Cardiac muscle cell (in vitro differentiated cells and primary cell): Measurements from ENCODE around the gene RPGR. TPM values are rescaled to one million over a fixed set of nuclear protein-coding genes. Genes with fewer than 3 reads are reported as not detected.
A peak's percentile ranks its signal among the peaks of the same experiment; 100 is the strongest.

Experiments used
- DNase-seq, 2 donors: peaks; one replicate each; pipeline versions ENCODE4 v3.0.0 to v3.0.0-alpha.2; 2010 to 2017; ENCODE audit warnings: low read depth in 1 of 2, low spot score in 1 of 2
- H3K27ac ChIP-seq: fragments of 200-600 bp; sonication (generic); 2 replicates; pipeline ENCODE4 v1.5.1; 2016
- H3K27me3 ChIP-seq: fragments of 200-600 bp; sonication (generic); 2 replicates; pipeline ENCODE4 v1.6.0; 2016; ENCODE audit warnings: control low read depth
- H3K36me3 ChIP-seq: fragments of 200-600 bp; sonication (generic); 2 replicates; pipeline ENCODE4 v1.5.1; 2016; ENCODE audit warnings: control low read depth
- H3K4me1 ChIP-seq: fragments of 200-600 bp; sonication (generic); 2 replicates; pipeline ENCODE4 v1.8.1; 2017; ENCODE audit warnings: low read depth, mild to moderate bottlenecking, mixed run types
- H3K4me3 ChIP-seq: fragments of 200-600 bp; sonication (generic); 2 replicates; pipeline ENCODE4 v1.5.1; 2016; ENCODE audit warnings: mild to moderate bottlenecking
- H3K9me3 ChIP-seq: fragments of 200-600 bp; sonication (generic); 2 replicates; pipeline ENCODE4 v1.5.1; 2017; ENCODE audit warnings: low read depth, mild to moderate bottlenecking, control low read depth
- CTCF ChIP-seq: IDR thresholded peaks from 2 replicates; pipeline ENCODE4 v1.5.1; 2012; ENCODE audit warnings: low read depth, mild to moderate bottlenecking, low read length
- polyA plus RNA-seq: library from polyadenylated mRNA; unstranded; fragments of >200 nt; fragmentation: Nextera tagmentation; extraction: Ambion mirVana; gene quantifications from 2 replicates; pipeline ENCODE4 v1.2.1, GENCODE V29; 2016
- total RNA-seq: library from RNA; depleted of rRNA; stranded (reverse); fragments of >200 nt; gene quantifications from 2 replicates; pipeline ENCODE4 v1.2.3, GENCODE V29; 2016

The RPGR gene
- total and polyA plus RNA-seq, 2 experiments from 2014 or later: 6.3 to 6.5 TPM

DNA sequence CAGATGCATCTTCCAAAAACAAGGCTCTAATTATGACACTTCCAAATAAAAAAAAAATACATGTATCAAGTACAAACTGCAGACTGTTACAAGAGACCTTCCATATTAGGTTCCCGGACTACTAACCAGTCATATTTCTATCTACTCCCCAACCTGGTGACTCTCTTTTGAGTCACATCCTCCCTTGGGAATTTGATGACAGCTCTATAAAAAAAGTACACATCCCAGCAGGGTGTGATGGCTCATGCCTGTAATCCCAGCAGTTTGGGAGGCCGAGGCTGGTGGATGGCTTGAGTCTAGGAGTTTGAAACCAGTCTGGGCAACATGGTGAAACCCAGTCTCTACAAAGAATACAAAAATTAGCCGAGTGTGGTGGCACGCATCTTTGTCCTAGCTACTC, 14.9 kb downstream of the RPGR start:
- H3K27ac ChIP-seq: no peak overlapping the region
- H3K4me1 ChIP-seq: no peaks in the 10 kb centered on the region
- H3K4me3 ChIP-seq: no peak overlapping the region
- no peaks in the 10 kb centered on the region for H3K27me3 ChIP-seq
- no peak for TF ChIP-seq CTCF
- no peaks in the 10 kb centered on the region for H3K9me3 ChIP-seq
- H3K36me3 ChIP-seq: no peaks in the 10 kb centered on the region
- DNase-seq: peak in 1 of 2 donors; percentile 53

DNA sequence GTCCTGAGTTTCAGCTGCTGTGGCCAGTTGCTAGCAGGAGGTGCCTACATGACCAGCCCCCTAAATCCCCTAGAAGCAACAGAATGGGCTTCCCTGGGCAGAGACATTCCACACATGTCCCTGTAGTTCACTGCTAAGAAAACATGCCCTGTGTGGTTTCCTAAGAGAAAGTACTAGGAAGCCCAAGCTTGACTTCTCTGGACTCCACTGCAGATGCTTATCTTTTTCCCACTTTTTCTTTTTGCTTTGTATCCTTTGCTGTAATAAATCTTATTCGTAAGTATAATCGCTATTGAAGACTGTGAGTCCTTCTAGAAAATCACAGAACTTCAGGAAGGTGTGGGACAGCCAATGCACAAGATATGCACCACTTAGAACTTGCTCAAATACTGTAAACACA, 15.6 kb downstream of the RPGR start:
- Histone ChIP-seq H3K27ac (no peak overlapping the region), H3K36me3 (no peaks in the 10 kb centered on the region), H3K4me3 (no peak overlapping the region), H3K4me1 (no peaks in the 10 kb centered on the region), H3K9me3 (no peaks in the 10 kb centered on the region), H3K27me3 (no peaks in the 10 kb centered on the region)
- TF ChIP-seq CTCF: no peak
- no peak for DNase-seq

DNA sequence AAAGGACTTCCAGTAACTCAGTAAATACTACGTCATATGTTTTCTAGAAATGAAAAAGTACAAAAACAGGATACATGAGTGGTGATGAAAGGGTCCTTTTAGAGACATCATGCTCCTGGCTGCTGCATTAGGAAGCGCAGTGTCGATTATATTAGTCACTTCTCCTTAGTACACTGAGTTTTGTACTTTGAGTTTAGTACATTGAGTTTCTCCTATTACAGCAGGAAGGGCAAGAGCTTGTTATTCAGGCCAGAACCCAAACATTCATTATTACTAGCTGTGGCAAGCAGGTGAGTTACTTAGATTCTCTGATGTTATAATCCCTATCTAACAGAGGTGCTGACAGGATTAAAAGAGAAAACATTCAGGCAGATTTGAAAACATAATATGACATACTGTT, 21.3 kb downstream of the RPGR start:
- no peaks in the 10 kb centered on the region for H3K4me1 ChIP-seq
- no peak for TF ChIP-seq CTCF
- H3K9me3 ChIP-seq: no peaks in the 10 kb centered on the region
- no peak overlapping the region for H3K27ac ChIP-seq
- H3K36me3 ChIP-seq: no peaks in the 10 kb centered on the region
- H3K4me3 ChIP-seq: no peak overlapping the region
- peak in 1 of 2 donors; percentile 77 for DNase-seq
- H3K27me3 ChIP-seq: no peaks in the 10 kb centered on the region

GRCh38 chrX:38304010-38304409, 23.3 kb downstream of the RPGR start:
- H3K27me3 ChIP-seq: no peaks in the 10 kb centered on the region
- no peak overlapping the region for H3K4me3 ChIP-seq
- peak; percentile 15 to 46 for DNase-seq
- H3K36me3 ChIP-seq: no peaks in the 10 kb centered on the region
- H3K27ac ChIP-seq: no peak overlapping the region
- H3K4me1 ChIP-seq: no peaks in the 10 kb centered on the region
- TF ChIP-seq CTCF: peak; percentile 49
- no peaks in the 10 kb centered on the region for H3K9me3 ChIP-seq

DNA sequence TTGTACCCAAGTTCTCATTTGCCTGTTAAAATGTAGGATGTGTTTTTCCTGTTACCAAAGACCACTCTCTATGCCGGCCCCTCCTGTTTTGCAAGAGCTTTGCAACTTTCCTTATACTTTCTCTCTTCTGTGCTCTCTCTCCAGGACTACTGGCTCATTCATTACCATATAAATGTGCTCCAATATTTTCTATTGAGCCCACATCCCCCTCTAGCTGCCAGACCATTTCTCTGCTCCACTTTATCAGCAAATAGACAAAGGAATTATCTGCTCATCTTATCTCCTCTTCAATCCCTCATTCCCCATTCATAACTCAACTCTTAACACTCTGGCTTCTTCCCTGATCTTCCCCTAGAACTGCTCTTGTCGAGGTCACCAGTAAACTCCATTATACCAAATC, 33.6 kb downstream of the RPGR start:
- no peak overlapping the region for H3K4me3 ChIP-seq
- no peak overlapping the region for H3K27ac ChIP-seq
- no peaks in the 10 kb centered on the region for H3K27me3 ChIP-seq
- H3K36me3 ChIP-seq: no peaks in the 10 kb centered on the region
- TF ChIP-seq CTCF: peak; percentile 12
- H3K9me3 ChIP-seq: no peaks in the 10 kb centered on the region
- no peaks in the 10 kb centered on the region for H3K4me1 ChIP-seq
- no peak for DNase-seq

GRCh38 chrX:38287674-38288073, 39.6 kb downstream of the RPGR start:
- no peak for TF ChIP-seq CTCF
- no peaks in the 10 kb centered on the region for H3K36me3 ChIP-seq
- DNase-seq: no peak
- no peaks in the 10 kb centered on the region for H3K9me3 ChIP-seq
- no peak overlapping the region for H3K4me3 ChIP-seq
- no peaks in the 10 kb centered on the region for H3K4me1 ChIP-seq
- H3K27ac ChIP-seq: no peak overlapping the region
- no peaks in the 10 kb centered on the region for H3K27me3 ChIP-seq
